Cardiac fibroblast (primary cell): ENCODE results near the gene TSPAN15.

Experiments used
- DNase-seq, 2 donors: peaks; one replicate each; pipeline versions ENCODE4 v3.0.0 to v3.0.0-alpha.2; 2010; ENCODE audit warnings: low read depth in 2 of 2
- H3K4me3 ChIP-seq, 2 donors: replicated peaks in 1 of 2; 1 replicate in 1 of 2; 2 replicates in 1 of 2; pipeline ENCODE4 v1.5.1; 2011; ENCODE audit warnings: low read depth in 2 of 2, low read length in 2 of 2, mild to moderate bottlenecking in 2 of 2, moderate library complexity in 1 of 2
- CTCF ChIP-seq: IDR thresholded peaks from one replicate; pipeline ENCODE4 v1.5.1; 2011; ENCODE audit warnings: low read depth, mild to moderate bottlenecking, low read length, inconsistent platforms

TSPAN15 gene

GRCh38 chr10:69465457-69466157, 14.3 kb downstream of the TSPAN15 start:
- no peak for DNase-seq
- no peak overlapping the region for H3K4me3 ChIP-seq
- TF ChIP-seq CTCF: no peak

GRCh38 chr10:69466158-69466490, 14.9 kb downstream of the TSPAN15 start:
- no peak for DNase-seq
- no peak overlapping the region for H3K4me3 ChIP-seq
- TF ChIP-seq CTCF: no peak

- no peak for TF ChIP-seq CTCF
- H3K4me3 ChIP-seq: no peak overlapping the region
- no peak for DNase-seq
Observed at GRCh38 chr10:69466689-69467088, 15.4 kb downstream of the TSPAN15 start.

- no peak for DNase-seq
- H3K4me3 ChIP-seq: no peak overlapping the region
- TF ChIP-seq CTCF: no peak
Observed at GRCh38 chr10:69467928-69468750, 16.9 kb downstream of the TSPAN15 start.

GRCh38 chr10:69468751-69469089, 17.5 kb downstream of the TSPAN15 start:
- no peak for DNase-seq
- H3K4me3 ChIP-seq: no peak overlapping the region
- TF ChIP-seq CTCF: no peak

GRCh38 chr10:69469976-69470375, 18.7 kb downstream of the TSPAN15 start:
- TF ChIP-seq CTCF: no peak
- DNase-seq: no peak
- H3K4me3 ChIP-seq: no peak overlapping the region
